Measurements from ENCODE around the gene PCDHAC2.

PCDHAC2 gene

GRCh38 chr5:140986117-140986521 is 19.8 kb downstream of the PCDHAC2 start:
- no peak for DNase-seq (ENCODE audit: low read depth)

- DNase-seq (ENCODE audit: low read depth): no peak
These were observed 21.8 kb downstream of the PCDHAC2 start for GRCh38 chr5:140988100-140988499.

- no peak for DNase-seq (ENCODE audit: low read depth)
These were observed 22.3 kb downstream of the PCDHAC2 start for GRCh38 chr5:140988608-140989007.

GRCh38 chr5:140989254-140990020 is 23.2 kb downstream of the PCDHAC2 start:
- no peak for DNase-seq (ENCODE audit: low read depth)

- no peak for DNase-seq (ENCODE audit: low read depth)
These were observed 26.6 kb downstream of the PCDHAC2 start for GRCh38 chr5:140992828-140993227.

GRCh38 chr5:140996060-140996459 is 29.8 kb downstream of the PCDHAC2 start:
- no peak for DNase-seq (ENCODE audit: low read depth)

- no peak for DNase-seq (ENCODE audit: low read depth)
These were observed 32.7 kb downstream of the PCDHAC2 start for GRCh38 chr5:140998921-140999410.

GRCh38 chr5:141001446-141001843 is 35.2 kb downstream of the PCDHAC2 start:
- no peak for DNase-seq (ENCODE audit: low read depth)

GRCh38 chr5:141001844-141002604 is 35.7 kb downstream of the PCDHAC2 start:
- no peak for DNase-seq (ENCODE audit: low read depth)

- no peak for DNase-seq (ENCODE audit: low read depth)
These were observed 36.3 kb downstream of the PCDHAC2 start for GRCh38 chr5:141002605-141002965.

- no peak for DNase-seq (ENCODE audit: low read depth)
These were observed 36.8 kb downstream of the PCDHAC2 start for GRCh38 chr5:141003031-141003430.

- no peak for DNase-seq (ENCODE audit: low read depth)
These were observed 37.7 kb downstream of the PCDHAC2 start for GRCh38 chr5:141003791-141004611.

- DNase-seq (ENCODE audit: low read depth): no peak
These were observed 41.5 kb downstream of the PCDHAC2 start for GRCh38 chr5:141007791-141008190.

GRCh38 chr5:141010047-141010793 is 43.9 kb downstream of the PCDHAC2 start:
- DNase-seq (ENCODE audit: low read depth): no peak

GRCh38 chr5:141017943-141018342 is 51.7 kb downstream of the PCDHAC2 start:
- DNase-seq (ENCODE audit: low read depth): no peak

All from activated T-cell treated with anti-CD3 and anti-CD28 coated beads for 24 hours (primary cell).